T-cell (primary cell): ENCODE measurements around the gene GPC5. TPM values are rescaled to one million over a fixed set of nuclear protein-coding genes. Genes with fewer than 3 reads are reported as not detected.
"Not testable (repeated sequence)": the region's sequence is repeated elsewhere in the genome, so short reads cannot be mapped to it uniquely, and the experiment has no call there.

Experiments used
- ATAC-seq, 4 experiments: fragments of 200-7000 bp in 3 of 4; fragments of 150-1000 bp in 1 of 4; cut with Tn5 transposase; replicated peaks in 1 of 4; 1 replicate in 3 of 4; 2 replicates in 1 of 4; pipeline ENCODE4 v1.10.0; 2021; ENCODE audit warnings: moderate library complexity in 3 of 4, mild to moderate bottlenecking in 2 of 4, moderate number of reproducible peaks in 1 of 4
- CTCF ChIA-PET, 2 donors: fragments of 300-600 bp; sonication (Branson Sonifier 250); formaldehyde crosslinking; loops; one replicate each; lab custom pipeline; 2022; ENCODE audit warnings: antibody characterized with exemption in 2 of 2; lab: Charles Lee
- POLR2A ChIA-PET, 2 donors: fragments of 300-600 bp; sonication (Branson Sonifier 250); formaldehyde crosslinking; loops; one replicate each; lab custom pipeline; 2022; ENCODE audit warnings: antibody characterized with exemption in 2 of 2; lab: Charles Lee
- DNase-seq, 35 experiments: peaks; one replicate each; pipeline versions ENCODE4 v3.0.0 to v3.0.0-alpha.2; 2013 to 2023
- H3K27ac ChIP-seq: one replicate; pipeline ENCODE4 v1.5.1; 2013; ENCODE audit warnings: low read length
- H3K27me3 ChIP-seq, 2 experiments: replicated peaks in 1 of 2; 1 replicate in 1 of 2; 2 replicates in 1 of 2; pipeline versions ENCODE4 v1.6.1 to v1.7.0; 2013; ENCODE audit warnings: low read length in 1 of 2, mixed read lengths in 1 of 2; ENCODE audit not compliant: control insufficient read depth in 2 of 2, insufficient read depth in 2 of 2; ENCODE audit errors: extremely low read depth in 1 of 2
- H3K36me3 ChIP-seq, 2 donors: 1 replicate in 1 of 2; 2 replicates in 1 of 2; pipeline versions ENCODE4 v1.6.1 to v1.7.0; 2013; ENCODE audit warnings: low read length in 1 of 2; ENCODE audit not compliant: control insufficient read depth in 2 of 2, insufficient read depth in 1 of 2; ENCODE audit errors: extremely low read depth in 1 of 2
- H3K4me1 ChIP-seq, 2 experiments: 1 replicate in 1 of 2; 2 replicates in 1 of 2; pipeline versions ENCODE4 v1.6.1 to v1.7.0; 2013; ENCODE audit warnings: low read length in 2 of 2, mixed read lengths in 1 of 2; ENCODE audit not compliant: insufficient read depth in 2 of 2, control insufficient read depth in 1 of 2; ENCODE audit errors: extremely low read depth in 1 of 2
- H3K4me3 ChIP-seq, 2 donors: 1 replicate in 1 of 2; 2 replicates in 1 of 2; pipeline versions ENCODE4 v1.5.1 to v1.7.0; 2013; ENCODE audit warnings: mild to moderate bottlenecking in 2 of 2, low read length in 1 of 2, moderate library complexity in 1 of 2; ENCODE audit not compliant: control insufficient read depth in 1 of 2; ENCODE audit errors: extremely low read depth in 1 of 2
- H3K9me3 ChIP-seq: 2 replicates; pipeline ENCODE4 v1.7.0; 2013
- H3K27ac Mint-ChIP-seq, 2 donors: one replicate each; pipeline ENCODE4 v1.8.0; 2020 to 2021; ENCODE audit warnings: mild to moderate bottlenecking in 2 of 2, mixed read lengths in 2 of 2
- H3K27me3 Mint-ChIP-seq, 2 donors: one replicate each; pipeline ENCODE4 v1.8.0; 2021 to 2022; ENCODE audit warnings: mixed read lengths in 2 of 2
- H3K36me3 Mint-ChIP-seq: one replicate; pipeline ENCODE4 v1.8.0; 2021; ENCODE audit warnings: mixed read lengths
- H3K4me1 Mint-ChIP-seq, 3 donors: one replicate each; pipeline ENCODE4 v1.8.0; 2020 to 2022; ENCODE audit warnings: mixed read lengths in 3 of 3, mild to moderate bottlenecking in 1 of 3
- H3K4me3 Mint-ChIP-seq, 3 donors: one replicate each; pipeline ENCODE4 v1.8.0; 2020 to 2022; ENCODE audit warnings: mild to moderate bottlenecking in 3 of 3, mixed read lengths in 3 of 3, moderate library complexity in 3 of 3
- H3K9me3 Mint-ChIP-seq, 3 donors: one replicate each; pipeline ENCODE4 v1.8.0; 2020 to 2022; ENCODE audit warnings: mixed read lengths in 3 of 3
- WGBS: methylation state at CpG from one replicate; pipeline ENCODE4 v1.1.5; 2013; ENCODE audit warnings: missing lambda C conversion rate; ENCODE audit not compliant: insufficient coverage; 5-methylcytosine and 5-hydroxymethylcytosine counted together
- total RNA-seq, 35 experiments: library from RNA in 6 of 35; stranded (reverse) in 6 of 35; fragments of 120-200 nt in 1 of 35; gene quantifications; one replicate each; pipeline versions ENCODE4 v1.2.1 to v1.2.4 and lab custom pipeline; 2013 to 2026

The GPC5 gene
- total RNA-seq, 5 donors from 2014 or later (not counting 1 experiment from before 2014, with no cell fraction given), result 0.12 to 0.39 (median 0.26) TPM

GRCh38 chr13:92294533-92294932, 896.1 kb downstream of the GPC5 start:
- H3K4me1 Mint-ChIP-seq, H3K4me3 Mint-ChIP-seq, H3K36me3 ChIP-seq, H3K9me3 ChIP-seq, H3K36me3 Mint-ChIP-seq, H3K27ac Mint-ChIP-seq, POLR2A ChIA-PET, H3K4me3 ChIP-seq, CTCF ChIA-PET, H3K27ac ChIP-seq, H3K27me3 ChIP-seq, H3K27me3 Mint-ChIP-seq, DNase-seq, ATAC-seq, H3K4me1 ChIP-seq: not testable (repeated sequence)
- WGBS, result 100% methylated on average over 2 of the region's 5 CpGs
- peaks cover 12 to 29% (median 21%) of the 10 kb centered on the region in 3 donors for H3K9me3 Mint-ChIP-seq

- H3K4me1 ChIP-seq, POLR2A ChIA-PET, H3K27ac Mint-ChIP-seq, H3K36me3 ChIP-seq, H3K27ac ChIP-seq, ATAC-seq, H3K36me3 Mint-ChIP-seq, H3K9me3 ChIP-seq, H3K4me1 Mint-ChIP-seq, CTCF ChIA-PET, H3K27me3 ChIP-seq, DNase-seq, H3K4me3 Mint-ChIP-seq, H3K27me3 Mint-ChIP-seq, H3K4me3 ChIP-seq: not testable (repeated sequence)
- H3K9me3 Mint-ChIP-seq, result peaks cover 12 to 26% (median 21%) of the 10 kb centered on the region in 3 donors
- WGBS, result 76% methylated on average over 2 of the region's 3 CpGs
Observed at GRCh38 chr13:92296154-92296671, 897.8 kb downstream of the GPC5 start.

- DNase-seq (no peak), ATAC-seq (no peak)
- Histone ChIP-seq H3K4me1 (no peaks in the 10 kb centered on the region), H3K9me3 (no peaks in the 10 kb centered on the region), H3K27ac (no peak overlapping the region), H3K36me3 (no peaks in the 10 kb centered on the region), H3K4me3 (no peak overlapping the region), H3K27me3 (no peaks in the 10 kb centered on the region)
- Mint-ChIP-seq H3K27ac (no peak overlapping the region), H3K4me1 (no peaks in the 10 kb centered on the region), H3K4me3 (no peak overlapping the region), H3K9me3 (peaks cover 1 to 14% (median 13%) of the 10 kb centered on the region in 3 donors), H3K36me3 (no peaks in the 10 kb centered on the region), H3K27me3 (no peaks in the 10 kb centered on the region)
- WGBS, result 82% methylated on average over 11 of the region's 22 CpGs
- ChIA-PET CTCF (no interaction called here), POLR2A (no interaction called here)
Observed at GRCh38 chr13:92297971-92298942, 899.8 kb downstream of the GPC5 start.

GRCh38 chr13:92300651-92301050, 902.2 kb downstream of the GPC5 start:
- DNase-seq, result no peak
- no peak for ATAC-seq
- Mint-ChIP-seq H3K4me1 (no peaks in the 10 kb centered on the region), H3K9me3 (peaks cover under 1 to 6% (median 5%) of the 10 kb centered on the region in 3 donors), H3K27me3 (no peaks in the 10 kb centered on the region), H3K4me3 (no peak overlapping the region), H3K36me3 (no peaks in the 10 kb centered on the region), H3K27ac (no peak overlapping the region)
- POLR2A ChIA-PET, result no interaction called here
- Histone ChIP-seq H3K4me1 (no peaks in the 10 kb centered on the region), H3K9me3 (no peaks in the 10 kb centered on the region), H3K36me3 (no peaks in the 10 kb centered on the region), H3K4me3 (no peak overlapping the region), H3K27ac (no peak overlapping the region), H3K27me3 (no peaks in the 10 kb centered on the region)
- CTCF ChIA-PET, result no interaction called here
- WGBS, result 60% methylated on average over 1 of the region's 1 CpG

- Histone ChIP-seq H3K4me1 (no peaks in the 10 kb centered on the region), H3K27ac (no peak overlapping the region), H3K36me3 (no peaks in the 10 kb centered on the region), H3K27me3 (no peaks in the 10 kb centered on the region), H3K9me3 (no peaks in the 10 kb centered on the region), H3K4me3 (no peak overlapping the region)
- POLR2A ChIA-PET, result no interaction called here
- Mint-ChIP-seq H3K36me3 (no peaks in the 10 kb centered on the region), H3K27ac (no peak overlapping the region), H3K4me3 (no peak overlapping the region), H3K9me3 (peaks cover 4% of the 10 kb centered on the region in 3 donors), H3K27me3 (no peaks in the 10 kb centered on the region), H3K4me1 (no peaks in the 10 kb centered on the region)
- CTCF ChIA-PET, result no interaction called here
- DNase-seq (no peak), ATAC-seq (no peak)
- WGBS, result no CpG with 5 or more reads among the region's 1 CpG
Observed at GRCh38 chr13:92303428-92303827, 905.0 kb downstream of the GPC5 start.

GRCh38 chr13:92307752-92308151, 909.3 kb downstream of the GPC5 start:
- Histone ChIP-seq H3K4me1 (no peaks in the 10 kb centered on the region), H3K36me3 (no peaks in the 10 kb centered on the region), H3K9me3 (no peaks in the 10 kb centered on the region), H3K27me3 (no peaks in the 10 kb centered on the region), H3K27ac (no peak overlapping the region), H3K4me3 (no peak overlapping the region)
- Mint-ChIP-seq H3K4me3 (no peak overlapping the region), H3K9me3 (peaks cover 7 to 16% (median 8%) of the 10 kb centered on the region in 3 donors), H3K27ac (no peak overlapping the region), H3K36me3 (no peaks in the 10 kb centered on the region), H3K4me1 (no peaks in the 10 kb centered on the region), H3K27me3 (no peaks in the 10 kb centered on the region)
- ChIA-PET POLR2A (no interaction called here), CTCF (no interaction called here)
- ATAC-seq (no peak), DNase-seq (no peak)
- WGBS, result no CpG with 5 or more reads among the region's 2 CpGs
